Stimulated activated CD4-positive, alpha-beta T cell treated with anti-CD3 and anti-CD28 coated beads, Interleukin-2, amount 100 ng/mL, for 48 hours (primary cell): ENCODE measurements around the gene IL31.

ENCODE experiments used
- DNase-seq, 2 donors: peaks; one replicate each; pipeline ENCODE4 v3.0.0-alpha.2; 2020

Gene IL31

GRCh38 chr12:122152754-122153153 lies 21.3 kb downstream of the IL31 start:
- no peak for DNase-seq

- DNase-seq = no peak
These were observed 23.8 kb downstream of the IL31 start for GRCh38 chr12:122150127-122150681.

GRCh38 chr12:122148657-122149056 lies 25.4 kb downstream of the IL31 start:
- no peak for DNase-seq

GRCh38 chr12:122147514-122148290 lies 26.3 kb downstream of the IL31 start:
- DNase-seq = no peak

- no peak for DNase-seq
These were observed 28.3 kb downstream of the IL31 start for GRCh38 chr12:122145505-122146330.

GRCh38 chr12:122144885-122145284 lies 29.1 kb downstream of the IL31 start:
- DNase-seq = no peak

- DNase-seq = no peak
These were observed 31.2 kb downstream of the IL31 start for GRCh38 chr12:122142857-122143256.

- no peak for DNase-seq
These were observed 31.9 kb downstream of the IL31 start for GRCh38 chr12:122141911-122142725.

GRCh38 chr12:122140467-122141257 lies 33.4 kb downstream of the IL31 start:
- no peak for DNase-seq

- DNase-seq = no peak
These were observed 34.1 kb downstream of the IL31 start for GRCh38 chr12:122139941-122140340.

- DNase-seq = no peak
These were observed 34.8 kb downstream of the IL31 start for GRCh38 chr12:122139266-122139665.

- DNase-seq = no peak
These were observed 35.4 kb downstream of the IL31 start for GRCh38 chr12:122138616-122139015.

GRCh38 chr12:122138181-122138580 lies 35.8 kb downstream of the IL31 start:
- no peak for DNase-seq

- DNase-seq = no peak
These were observed 36.3 kb downstream of the IL31 start for GRCh38 chr12:122137681-122138080.

- DNase-seq = no peak
These were observed 36.8 kb downstream of the IL31 start for GRCh38 chr12:122137229-122137628.

- no peak for DNase-seq
These were observed 38.5 kb downstream of the IL31 start for GRCh38 chr12:122135437-122136031.

- no peak for DNase-seq
These were observed 40.6 kb downstream of the IL31 start for GRCh38 chr12:122133192-122133950.

GRCh38 chr12:122130150-122130549 lies 43.9 kb downstream of the IL31 start:
- DNase-seq = no peak

- DNase-seq = no peak
These were observed 44.9 kb downstream of the IL31 start for GRCh38 chr12:122129131-122129530.

GRCh38 chr12:122128481-122128880 lies 45.5 kb downstream of the IL31 start:
- no peak for DNase-seq

- DNase-seq = no peak
These were observed 46.2 kb downstream of the IL31 start for GRCh38 chr12:122127839-122128238.
